Right lobe of liver (tissue), 6 donors: ENCODE data around the gene RAB43. TPM values are rescaled to one million over a fixed set of nuclear protein-coding genes. Genes with fewer than 3 reads are reported as not detected.
"Not testable (repeated sequence)": the region's sequence is repeated elsewhere in the genome, so short reads cannot be mapped to it uniquely, and the experiment has no call there.

Experiments
- ATAC-seq, 4 donors: fragments of 200-7000 bp; cut with Tn5 transposase; one replicate each; pipeline ENCODE4 v1.9.1; 2020; ENCODE audit warnings: mild to moderate bottlenecking in 4 of 4, moderate library complexity in 4 of 4
- DNase-seq, 3 donors: peaks; one replicate each; pipeline ENCODE4 v3.0.0-alpha.2; 2020
- H3K27ac ChIP-seq, 3 donors: fragments of 200-600 bp; one replicate each; pipeline ENCODE4 v1.8.0; 2022
- H3K27me3 ChIP-seq, 2 donors: fragments of 200-600 bp; one replicate each; pipeline ENCODE4 v1.8.0; 2022
- H3K36me3 ChIP-seq, 4 donors: fragments of 200-600 bp; sonication (generic) in 1 of 4; one replicate each; pipeline versions ENCODE4 v1.5.1 to v1.8.0; 2017 to 2022; ENCODE audit warnings: control low read depth in 1 of 4
- H3K4me1 ChIP-seq, 4 donors: fragments of 200-600 bp; sonication (generic) in 1 of 4; one replicate each; pipeline versions ENCODE4 v1.5.1 to v1.8.0; 2017 to 2022; ENCODE audit warnings: control low read depth in 1 of 4
- H3K4me3 ChIP-seq, 3 donors: fragments of 200-600 bp; one replicate each; pipeline ENCODE4 v1.8.0; 2022
- H3K9me3 ChIP-seq, 4 donors: fragments of 200-600 bp; sonication (generic) in 1 of 4; one replicate each; pipeline versions ENCODE4 v1.5.1 to v1.8.0; 2017 to 2022; ENCODE audit warnings: control low read depth in 1 of 4
- POLR2A ChIP-seq: fragments of 450-650 bp; IDR thresholded peaks from one replicate; pipeline ENCODE4 v1.6.1; 2017; ENCODE audit warnings: antibody characterized with exemption, mild to moderate bottlenecking
- whole genome bisulfite sequencing: methylation state at CpG from one replicate; pipeline ENCODE4 v1.1.6; 2018; ENCODE audit warnings: low coverage, low lambda C conversion rate; ENCODE audit not compliant: insufficient coverage; ENCODE audit errors: missing lambda C conversion rate; 5-methylcytosine and 5-hydroxymethylcytosine counted together
- intact Hi-C, 2 donors: fragments of 100-400 bp; cut with DNase I; formaldehyde crosslinking; loops; one replicate each; pipeline versions ENCODE4 v1.11.2 to v1.14.1; 2022
- total RNA-seq, 6 experiments: library from RNA; depleted of rRNA in 2 of 6; stranded (reverse); fragments of >200 nt in 2 of 6; fragmentation: NEBNext Ultra II Directional in 3 of 6; extraction: Animal tissue kit (Norgen Biotek cat#: 25700) in 3 of 6; gene quantifications; one replicate each; pipeline versions ENCODE4 v1.1.0 to v1.2.4, GENCODE V29; 2016 to 2023
- TF ChIP-seq, protein P1 (sequence below), 4 donors: fragments of 200-600 bp in 3 of 4; fragments of 450-650 bp in 1 of 4; IDR thresholded peaks; one replicate each; pipeline versions ENCODE4 v1.5.1 to v1.8.0; 2016 to 2022; ENCODE audit warnings: antibody characterized with exemption in 4 of 4, mild to moderate bottlenecking in 2 of 4
- donor health status: DM: no; HTN: yes; CAD: no.
- donor health status: DM: no; HTN: no; CAD: no.
- donor health status: DM: no; HTN: no; CAD: no.
- donor health status: DM: no; HTN: yes; CAD: no.
- donor health status: DM: no; HTN: yes; CAD: no.

Gene RAB43
- total RNA-seq, 6 experiments from 2014 or later: 21.8 to 67.2 (median 38.5) TPM

DNA sequence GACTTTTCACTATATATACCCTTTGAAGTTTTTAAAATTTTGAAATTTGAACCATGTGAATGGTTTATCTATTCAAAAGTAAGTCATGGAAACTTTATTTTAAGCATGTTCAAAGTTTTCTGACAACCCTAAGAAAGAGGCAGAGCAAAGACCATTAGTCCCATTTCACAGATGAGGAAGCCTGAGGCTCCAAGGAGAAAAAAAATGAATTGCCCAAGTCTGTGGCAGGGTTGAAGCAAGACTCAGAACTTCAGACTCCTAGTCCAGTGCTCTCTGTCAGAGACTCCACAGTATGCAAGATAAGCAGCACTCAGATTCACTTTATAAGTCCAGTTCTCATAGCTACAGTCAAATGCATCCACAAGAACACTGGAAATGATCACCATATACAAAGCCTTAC lies 4.5 kb downstream of the RAB43 start:
- Histone ChIP-seq H3K9me3 (no peaks in the 10 kb centered on the region), H3K27me3 (no peaks in the 10 kb centered on the region), H3K36me3 (peaks cover 0 to 5% (median 0%) of the 10 kb centered on the region in 4 donors), H3K4me1 (peaks cover 0 to 67% (median 38%) of the 10 kb centered on the region in 4 donors), H3K4me3 (peak overlapping the region in 1 of 3 donors; percentile 6), H3K27ac (peak overlapping the region; percentile 24 to 97 (median 28))
- no peak for DNase-seq
- no peak for TF ChIP-seq POLR2A
- TF ChIP-seq, protein P1, sequence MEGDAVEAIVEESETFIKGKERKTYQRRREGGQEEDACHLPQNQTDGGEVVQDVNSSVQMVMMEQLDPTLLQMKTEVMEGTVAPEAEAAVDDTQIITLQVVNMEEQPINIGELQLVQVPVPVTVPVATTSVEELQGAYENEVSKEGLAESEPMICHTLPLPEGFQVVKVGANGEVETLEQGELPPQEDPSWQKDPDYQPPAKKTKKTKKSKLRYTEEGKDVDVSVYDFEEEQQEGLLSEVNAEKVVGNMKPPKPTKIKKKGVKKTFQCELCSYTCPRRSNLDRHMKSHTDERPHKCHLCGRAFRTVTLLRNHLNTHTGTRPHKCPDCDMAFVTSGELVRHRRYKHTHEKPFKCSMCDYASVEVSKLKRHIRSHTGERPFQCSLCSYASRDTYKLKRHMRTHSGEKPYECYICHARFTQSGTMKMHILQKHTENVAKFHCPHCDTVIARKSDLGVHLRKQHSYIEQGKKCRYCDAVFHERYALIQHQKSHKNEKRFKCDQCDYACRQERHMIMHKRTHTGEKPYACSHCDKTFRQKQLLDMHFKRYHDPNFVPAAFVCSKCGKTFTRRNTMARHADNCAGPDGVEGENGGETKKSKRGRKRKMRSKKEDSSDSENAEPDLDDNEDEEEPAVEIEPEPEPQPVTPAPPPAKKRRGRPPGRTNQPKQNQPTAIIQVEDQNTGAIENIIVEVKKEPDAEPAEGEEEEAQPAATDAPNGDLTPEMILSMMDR (IDR thresholded peaks at IDR 0.05): no peak
- no peak for ATAC-seq
- intact Hi-C loops: no loop called here

DNA sequence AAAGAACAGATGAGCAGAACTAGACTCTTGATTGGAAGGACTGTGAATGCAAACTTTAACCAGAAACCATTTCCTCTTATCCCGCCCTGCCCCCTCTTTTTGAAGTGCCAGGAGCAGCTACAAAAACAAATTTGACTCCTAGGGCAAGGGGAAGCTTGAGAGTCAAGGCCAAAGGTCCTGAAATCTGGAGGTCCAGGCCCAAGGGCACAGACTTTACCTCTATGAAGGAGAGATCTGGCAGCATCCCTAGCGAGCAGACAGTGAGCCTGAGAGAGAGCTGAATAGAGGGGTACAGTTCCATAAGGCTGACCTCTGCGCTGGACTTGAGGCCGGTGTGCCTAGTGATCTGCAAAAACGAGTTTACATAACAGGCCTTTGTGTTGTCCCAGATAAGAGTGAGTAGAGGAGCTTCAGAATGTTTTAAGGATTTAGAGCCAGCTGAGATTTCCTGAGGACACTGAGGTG lies 5.1 kb downstream of the RAB43 start:
- Histone ChIP-seq H3K36me3 (peaks cover 0 to 5% (median 0%) of the 10 kb centered on the region in 4 donors), H3K9me3 (no peaks in the 10 kb centered on the region), H3K27me3 (no peaks in the 10 kb centered on the region), H3K4me1 (peaks cover 0 to 70% (median 41%) of the 10 kb centered on the region in 4 donors), H3K4me3 (peak overlapping the region in 1 of 3 donors; percentile 6), H3K27ac (peak overlapping the region; percentile 24 to 97 (median 28))
- TF ChIP-seq POLR2A: peak; percentile 12
- TF ChIP-seq, protein P1 (IDR thresholded peaks at IDR 0.05): no peak
- intact Hi-C loops: no loop called here
- peak; percentile 8 to 47 (median 26) for ATAC-seq
- DNase-seq: peak; percentile 44 to 85 (median 81)
- 10% methylated on average over 5 of the region's 5 CpGs for WGBS

DNA sequence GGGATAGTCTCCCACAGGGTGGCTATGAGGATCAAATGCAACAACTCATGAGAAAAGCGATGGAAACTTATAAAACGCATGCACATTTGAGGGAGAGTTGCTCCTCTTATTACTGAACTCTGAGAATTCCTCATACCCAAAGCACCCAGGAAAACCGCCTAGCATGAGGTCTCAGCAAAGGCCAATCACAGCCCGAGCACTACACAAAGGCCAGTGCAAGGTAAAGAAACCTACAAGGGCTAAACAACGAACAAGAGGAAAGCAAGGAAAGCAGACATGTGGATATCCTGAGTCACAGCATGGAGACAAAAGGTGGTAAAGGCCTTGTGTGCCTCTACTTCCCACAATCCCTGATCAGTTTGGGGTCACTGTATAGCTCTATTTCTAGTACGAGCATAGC lies 7.1 kb downstream of the RAB43 start:
- WGBS: 79% methylated on average over 4 of the region's 6 CpGs
- Histone ChIP-seq H3K4me1 (peaks cover 0 to 88% (median 49%) of the 10 kb centered on the region in 4 donors), H3K27ac (no peak overlapping the region)

DNA sequence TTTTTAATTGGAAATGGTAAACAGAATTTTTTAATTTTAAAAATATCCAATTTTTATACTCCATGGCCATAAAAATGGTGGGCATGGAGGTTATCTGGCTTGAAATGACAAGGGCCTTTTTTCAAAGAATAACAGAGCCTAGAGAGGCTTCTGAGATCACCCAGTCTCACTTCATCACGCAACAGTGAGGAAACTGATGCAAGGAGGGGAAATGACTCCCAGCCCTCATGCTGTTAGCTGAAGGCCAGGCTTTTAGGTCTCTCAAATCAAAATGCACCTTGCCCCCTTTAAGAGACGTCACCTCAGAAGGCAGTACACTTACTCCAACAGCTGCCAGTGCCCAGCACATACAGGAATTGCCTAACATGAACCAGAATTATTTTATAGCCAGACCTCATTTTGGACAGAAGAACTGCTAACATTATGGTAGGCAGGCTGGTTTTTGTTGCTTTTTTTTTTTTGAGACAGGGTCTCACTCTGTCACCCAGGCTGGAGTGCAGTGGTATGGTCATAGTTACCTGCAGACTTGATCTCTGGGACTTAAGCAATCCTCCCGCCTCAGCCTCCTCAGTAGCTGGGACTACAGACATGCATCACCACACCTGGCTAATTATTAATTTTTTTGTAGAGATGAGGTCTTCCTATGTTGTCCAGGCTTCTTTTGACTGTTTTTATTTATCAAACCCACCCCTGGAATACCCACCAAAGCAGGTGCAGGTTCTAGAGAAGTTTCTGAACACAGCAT lies 9.1 kb downstream of the RAB43 start:
- WGBS: 24% methylated on average over 2 of the region's 3 CpGs
- H3K4me3 ChIP-seq: no peak overlapping the region
- TF ChIP-seq, protein P1 (IDR thresholded peaks at IDR 0.05): no peak
- peak; percentile 10 for TF ChIP-seq POLR2A
- peaks cover 0 to 20% (median 10%) of the 10 kb centered on the region in 4 donors for H3K36me3 ChIP-seq
- intact Hi-C loops: no loop called here
- ATAC-seq: peak in 2 of 4 donors; percentile 22 to 36
- no peaks in the 10 kb centered on the region for H3K9me3 ChIP-seq
- H3K27me3 ChIP-seq: no peaks in the 10 kb centered on the region
- H3K4me1 ChIP-seq: peaks cover 0 to 89% (median 47%) of the 10 kb centered on the region in 4 donors
- no peak overlapping the region for H3K27ac ChIP-seq
- no peak for DNase-seq

More for the DNA sequence above, 7.1 kb downstream of the RAB43 start:
- H3K27me3 ChIP-seq: no peaks in the 10 kb centered on the region
- TF ChIP-seq POLR2A: no peak
- TF ChIP-seq, protein P1 (IDR thresholded peaks at IDR 0.05): no peak
- ATAC-seq (no peak), DNase-seq (no peak)
- H3K9me3 ChIP-seq: no peaks in the 10 kb centered on the region
- intact Hi-C loops: no loop called here
- peaks cover 0 to 10% (median 3%) of the 10 kb centered on the region in 4 donors for H3K36me3 ChIP-seq
- no peak overlapping the region for H3K4me3 ChIP-seq

DNA sequence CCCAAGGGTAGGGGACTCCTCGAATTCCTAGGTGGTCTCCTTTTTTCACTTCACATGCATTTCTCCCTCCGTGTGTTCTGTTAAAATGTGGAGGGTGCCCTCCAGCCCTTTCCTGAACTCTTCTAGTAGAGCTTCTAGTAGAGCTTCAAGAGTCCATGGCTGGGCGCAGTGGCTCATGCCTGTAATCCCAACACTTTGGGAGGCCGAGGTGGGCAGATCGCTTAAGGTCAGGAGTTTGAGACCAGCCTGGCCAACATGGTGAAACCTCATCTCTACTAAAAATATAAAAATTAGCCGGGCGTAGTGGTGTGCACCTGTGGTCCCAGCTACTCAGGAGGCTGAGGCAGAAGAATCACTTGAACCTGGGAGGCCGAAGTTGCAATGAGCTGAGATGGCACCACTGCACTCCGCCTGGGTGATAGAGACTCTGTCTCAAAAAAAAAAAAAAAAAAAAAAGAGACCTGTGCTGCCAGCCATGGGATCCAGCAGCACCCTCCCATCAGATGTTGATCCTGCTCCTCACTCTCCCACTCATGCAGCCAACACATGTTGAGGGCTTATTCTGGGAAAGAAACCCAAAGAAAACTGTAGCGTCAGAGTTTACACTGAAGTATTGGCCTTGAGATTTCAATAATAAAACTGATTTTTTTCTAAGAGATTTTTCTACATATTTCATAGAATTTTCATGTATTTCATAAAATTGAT lies 10.4 kb downstream of the RAB43 start:
- H3K4me3 ChIP-seq, DNase-seq, H3K9me3 ChIP-seq, H3K27me3 ChIP-seq, ATAC-seq, intact Hi-C loops: not testable (repeated sequence)
- Histone ChIP-seq H3K36me3 (peaks cover 5 to 20% (median 10%) of the 10 kb centered on the region in 4 donors), H3K4me1 (peaks cover 0 to 84% (median 44%) of the 10 kb centered on the region in 4 donors), H3K27ac (peak overlapping the region in 1 of 3 donors; percentile 31)
- 84% methylated on average over 9 of the region's 10 CpGs for WGBS
